NCI-H1694 treated with DMSO at 0.1 percent for 48 hours (cell line): ENCODE data around the gene IMPACT.

Experiments
- DNase-seq: peaks from one replicate; lab custom pipeline; 2025; lab: John Stamatoyannopoulos, UW

IMPACT gene

DNA sequence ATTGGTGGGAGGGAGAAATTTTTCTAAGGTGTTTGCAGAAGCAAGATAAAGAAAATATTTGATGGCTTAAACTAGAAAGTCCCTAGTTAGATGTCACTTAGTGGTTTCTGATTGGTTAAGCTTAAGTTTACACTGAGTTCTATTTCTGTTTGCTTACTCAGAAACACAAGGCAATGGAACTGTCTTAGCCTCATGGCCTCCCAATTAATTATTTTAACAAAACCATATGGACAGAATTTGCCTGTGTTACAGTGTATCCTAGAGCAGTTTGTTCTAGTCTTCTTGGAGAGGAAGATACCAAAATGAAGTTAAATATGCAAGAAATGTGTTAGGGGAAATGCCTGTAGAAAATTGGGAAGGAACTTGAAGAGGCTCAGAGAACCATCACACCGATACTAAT is 4.6 kb upstream of the IMPACT start:
- DNase-seq: no peak

DNA sequence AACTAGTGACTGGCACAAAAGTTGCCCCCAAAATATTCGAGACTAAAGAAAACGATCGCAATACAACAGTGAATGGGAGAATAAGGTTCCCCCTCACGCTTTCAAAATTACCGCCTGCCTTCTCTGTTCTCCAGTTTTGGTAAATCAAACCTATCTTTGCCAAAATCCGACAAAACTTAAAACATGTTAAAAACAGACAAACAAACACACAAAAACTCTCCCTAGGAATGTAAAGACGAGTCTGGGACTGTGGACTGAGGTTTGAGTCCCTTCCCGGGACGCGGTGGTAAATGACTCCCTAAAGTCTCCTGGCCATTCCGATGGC is 435 bp upstream of the IMPACT start:
- DNase-seq: no peak

DNA sequence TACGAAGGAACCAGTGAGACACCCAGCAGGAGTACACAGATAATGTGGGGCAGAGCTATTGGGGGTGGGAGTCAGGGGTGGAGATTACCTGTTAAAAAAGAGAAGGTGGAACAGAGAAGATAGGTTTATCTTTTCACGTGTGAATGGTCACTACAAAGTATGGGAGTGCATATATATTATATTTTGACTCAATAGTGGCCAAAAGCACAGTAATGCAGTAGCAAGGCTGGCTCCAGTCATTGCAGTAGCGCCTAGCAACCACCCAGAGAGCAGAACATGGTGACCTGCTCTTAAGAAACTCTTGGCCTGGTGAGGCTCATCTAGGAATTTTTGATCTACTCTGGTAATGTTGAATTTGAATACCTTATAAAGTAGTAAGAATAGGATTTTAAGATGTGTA is 1.0 kb downstream of the IMPACT start:
- no peak for DNase-seq

DNA sequence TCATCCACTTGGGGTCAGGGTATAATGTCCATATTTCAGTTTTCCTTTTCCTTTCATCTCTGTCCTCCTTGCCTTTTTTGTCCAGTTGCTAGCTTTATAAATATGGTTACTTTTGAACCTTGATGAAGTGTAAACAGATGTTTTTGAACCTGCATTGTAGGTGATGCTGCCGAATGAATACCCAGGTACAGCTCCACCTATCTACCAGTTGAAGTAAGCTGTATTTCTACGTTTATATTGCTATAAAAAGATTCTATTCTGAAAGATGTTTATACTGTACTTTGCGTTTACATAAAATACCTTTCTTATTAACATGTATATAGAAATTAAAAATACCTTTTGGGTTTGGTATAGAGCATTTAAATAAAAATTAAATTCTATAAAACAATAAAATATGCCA is 2.2 kb downstream of the IMPACT start:
- DNase-seq: no peak

DNA sequence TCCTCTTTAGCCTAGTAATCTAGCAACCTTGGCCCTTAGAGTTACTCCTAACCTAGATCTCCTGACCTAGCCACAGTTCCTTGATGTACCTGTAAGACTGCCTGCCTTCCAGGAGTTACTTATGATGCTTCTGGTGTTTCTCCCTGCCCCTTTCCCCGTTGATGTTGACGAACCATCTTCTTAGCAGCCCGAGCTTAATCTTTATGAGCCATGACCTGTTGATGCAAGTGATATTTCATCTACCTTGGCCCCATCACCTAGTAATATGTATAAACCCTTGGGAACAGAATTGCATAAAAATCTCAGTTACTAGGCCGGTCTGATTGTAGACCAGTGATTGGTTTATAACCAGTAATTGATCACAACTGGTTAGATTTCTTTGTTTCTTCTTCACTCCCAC is 2.7 kb downstream of the IMPACT start:
- no peak for DNase-seq

DNA sequence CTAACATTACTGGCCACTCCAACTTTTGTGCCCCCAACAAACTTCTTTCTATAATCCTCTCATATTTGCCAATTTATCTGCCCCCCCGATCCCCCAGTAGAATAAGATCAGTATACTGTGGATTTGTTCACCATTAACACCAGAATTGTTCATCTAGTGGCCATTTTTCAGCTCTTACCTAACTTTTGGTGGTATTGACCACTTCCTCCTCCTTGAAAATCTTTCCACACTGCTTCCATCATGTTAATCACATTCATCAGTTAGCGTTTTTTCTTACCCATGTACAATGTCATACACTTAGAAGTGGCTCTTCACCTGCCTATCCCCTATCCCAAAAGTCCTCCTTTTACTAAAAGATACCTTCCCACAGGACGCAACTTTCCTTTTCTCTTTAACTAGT is 6.1 kb downstream of the IMPACT start:
- no peak for DNase-seq

DNA sequence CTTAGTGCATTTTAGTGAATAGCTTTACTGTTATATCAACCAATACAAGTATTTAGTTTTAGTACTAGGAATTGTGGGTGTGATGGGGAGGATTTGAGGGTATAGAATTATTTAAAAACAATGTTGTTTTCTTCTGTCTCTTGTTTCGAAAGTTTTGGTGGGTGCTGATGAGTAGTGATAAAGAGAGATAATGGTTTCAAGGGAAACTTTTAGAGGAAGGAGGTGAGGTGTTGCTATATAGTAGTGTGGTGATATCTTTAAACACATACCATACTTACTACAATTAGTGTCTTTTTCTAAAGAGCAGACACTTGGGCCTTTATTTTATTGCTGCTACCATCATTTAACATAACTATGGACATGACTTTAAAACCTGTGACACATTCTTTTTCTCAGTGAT is 10.5 kb downstream of the IMPACT start:
- DNase-seq: no peak

DNA sequence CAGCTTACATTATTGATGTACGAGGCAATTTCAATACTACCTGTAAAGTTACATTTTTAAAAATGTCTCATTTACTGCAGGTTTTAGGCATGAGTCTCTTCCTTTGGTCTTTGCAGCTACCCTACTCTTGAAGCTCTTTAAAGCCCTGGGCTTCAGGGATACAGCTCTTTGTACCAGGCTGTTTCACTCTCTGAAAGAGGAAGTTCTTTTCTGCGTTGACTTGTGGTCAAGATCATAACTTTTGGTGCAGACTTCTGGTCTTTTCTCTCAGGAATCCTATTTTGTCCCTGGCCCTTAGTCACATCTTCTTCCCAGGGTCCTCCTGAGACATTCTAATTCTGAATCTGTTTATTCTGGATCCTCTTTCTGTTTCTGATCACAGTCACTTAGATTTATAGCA is 17.4 kb downstream of the IMPACT start:
- DNase-seq: no peak

DNA sequence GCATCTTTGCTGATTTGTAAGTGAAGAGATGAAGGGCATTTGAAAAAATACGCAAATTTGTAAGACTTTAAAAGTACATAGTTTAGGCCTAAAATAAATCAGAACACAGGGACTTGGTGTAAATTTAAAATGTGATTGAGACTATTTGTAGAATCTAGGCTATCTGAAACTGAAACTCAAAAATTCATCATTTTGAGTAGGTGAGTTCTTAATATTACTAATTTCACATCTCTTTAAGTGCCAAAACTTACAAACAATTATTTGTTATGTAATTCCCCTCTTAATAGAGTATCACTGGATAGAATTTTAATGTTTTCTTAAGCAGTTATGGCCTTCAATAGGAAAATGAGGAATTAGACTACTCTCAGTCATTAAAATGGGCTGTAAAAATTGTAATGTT is 20.0 kb downstream of the IMPACT start:
- DNase-seq: no peak

DNA sequence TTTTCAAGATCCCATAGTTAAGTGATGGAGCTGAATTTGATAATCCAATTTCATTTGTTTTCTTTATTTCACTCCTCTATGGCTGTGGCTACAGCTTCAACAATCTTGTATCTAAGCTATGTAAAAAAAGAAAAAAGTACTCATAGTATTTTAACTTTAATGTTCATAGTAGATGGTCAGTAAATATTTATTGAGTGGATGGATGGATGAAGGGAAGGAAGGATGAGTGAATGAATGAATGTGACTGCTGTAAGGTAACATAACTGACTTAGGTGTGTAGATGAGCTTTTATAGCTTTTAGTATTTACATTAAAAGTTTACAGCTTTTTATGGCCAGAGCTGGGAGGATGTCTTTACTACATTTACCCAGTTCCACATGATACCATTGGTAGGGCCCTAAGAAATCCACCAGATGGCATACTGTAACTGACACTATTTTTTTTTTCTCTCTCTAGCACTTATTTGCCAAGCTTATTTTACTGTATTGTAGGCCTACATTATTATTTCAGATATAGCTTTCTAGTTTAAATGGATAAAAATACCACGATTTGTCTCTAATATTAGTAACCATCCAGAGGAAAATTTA is 20.6 kb downstream of the IMPACT start:
- DNase-seq: peak; percentile 15

DNA sequence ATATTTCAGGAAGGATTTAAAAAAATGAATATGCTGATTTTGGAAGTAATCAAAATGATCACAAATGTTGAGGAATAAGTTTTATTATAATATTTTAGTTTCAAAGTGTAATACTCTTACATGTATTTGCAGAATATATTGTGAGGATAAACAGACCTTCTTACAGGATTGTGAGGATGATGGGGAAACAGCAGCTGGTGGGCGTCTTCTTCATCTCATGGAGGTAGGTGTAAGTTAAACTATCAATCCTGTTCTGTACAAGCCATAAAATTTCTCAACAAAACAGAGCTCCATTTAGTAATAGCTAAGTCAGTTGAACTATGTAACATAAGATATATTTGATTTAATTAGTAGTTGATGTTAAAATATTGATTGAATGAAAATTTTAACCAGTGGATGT is 21.5 kb downstream of the IMPACT start:
- no peak for DNase-seq

DNA sequence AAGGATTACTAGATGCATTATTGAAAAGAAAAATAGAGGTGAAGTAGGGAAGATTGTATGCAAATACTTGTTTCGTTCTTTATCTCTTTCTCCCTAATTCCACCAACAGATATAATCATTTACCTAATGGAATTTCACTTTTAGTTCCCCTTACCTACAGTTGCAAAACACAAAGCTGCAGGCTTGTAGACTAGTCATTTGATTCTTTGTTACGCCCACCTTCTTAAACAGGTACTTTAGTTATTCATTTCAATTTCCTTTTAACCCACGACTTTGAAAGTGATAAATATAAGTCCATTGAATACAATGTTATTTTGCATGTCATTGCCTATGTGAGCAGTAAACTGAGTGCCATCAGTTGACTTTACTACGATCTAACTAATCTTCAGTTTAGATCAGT is 30.1 kb downstream of the IMPACT start:
- DNase-seq: no peak

DNA sequence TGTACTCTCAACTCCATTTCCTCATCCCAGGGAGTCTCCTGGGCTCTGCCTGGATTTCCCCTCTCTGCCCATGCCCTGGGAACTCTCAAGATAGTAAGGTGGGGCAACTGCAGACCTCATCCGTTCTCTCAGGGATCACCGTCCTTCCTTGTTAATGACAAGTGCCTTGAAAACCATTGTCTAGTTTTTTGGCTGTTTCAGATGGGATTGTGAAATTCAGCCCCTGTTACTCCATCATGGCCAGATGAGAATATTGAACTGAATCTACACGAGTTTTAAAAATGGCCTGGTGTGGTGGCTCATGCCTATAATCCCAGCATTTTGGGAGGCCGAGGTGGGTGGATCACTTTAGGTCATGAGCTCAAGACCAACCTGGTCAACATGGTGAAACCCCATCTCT is 33.3 kb downstream of the IMPACT start:
- no peak for DNase-seq

DNA sequence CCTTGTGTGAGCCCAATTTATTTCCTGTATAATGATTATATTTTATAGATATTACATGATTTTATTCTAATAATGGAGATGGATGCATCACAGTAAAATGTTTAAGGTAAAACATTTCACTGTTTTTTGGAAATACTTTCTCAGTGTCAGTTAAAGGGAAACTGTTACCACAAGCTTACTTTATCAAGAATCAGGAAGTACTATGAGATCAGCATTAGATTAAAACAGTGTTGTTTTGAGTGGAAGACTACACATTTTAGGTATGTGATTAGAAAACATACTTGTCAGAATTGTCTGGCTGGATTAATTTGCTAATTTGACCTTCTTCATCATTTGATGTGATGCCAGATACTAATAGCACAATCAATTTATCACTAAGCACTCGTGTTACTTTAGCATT is 33.9 kb downstream of the IMPACT start, which contains the start of gene HRH4:
HRH4 (plus strand) TSS at position 250 of the 400 bp plus-strand sequence; CDS start at position 342, 92 bp downstream.
- DNase-seq: no peak

DNA sequence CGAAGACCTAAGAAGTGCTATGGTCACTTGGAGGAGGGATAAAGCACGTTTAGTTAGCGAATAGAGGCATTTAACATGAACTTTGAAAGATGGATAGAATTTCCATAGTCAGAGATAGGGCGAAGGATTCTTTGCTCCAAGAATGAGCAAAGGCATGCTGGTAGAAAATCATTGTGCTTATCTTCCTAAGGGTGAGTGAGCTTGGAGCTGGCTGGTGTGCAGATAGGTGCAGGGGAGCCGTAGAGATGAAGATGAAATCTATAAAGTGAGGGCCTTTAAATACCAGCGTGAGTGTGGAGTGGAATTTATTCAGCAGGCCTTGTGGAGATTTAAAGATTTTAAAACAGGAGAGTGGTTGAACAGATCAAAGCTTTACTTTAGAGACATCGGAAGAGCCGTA is 35.5 kb downstream of the IMPACT start:
- no peak for DNase-seq

DNA sequence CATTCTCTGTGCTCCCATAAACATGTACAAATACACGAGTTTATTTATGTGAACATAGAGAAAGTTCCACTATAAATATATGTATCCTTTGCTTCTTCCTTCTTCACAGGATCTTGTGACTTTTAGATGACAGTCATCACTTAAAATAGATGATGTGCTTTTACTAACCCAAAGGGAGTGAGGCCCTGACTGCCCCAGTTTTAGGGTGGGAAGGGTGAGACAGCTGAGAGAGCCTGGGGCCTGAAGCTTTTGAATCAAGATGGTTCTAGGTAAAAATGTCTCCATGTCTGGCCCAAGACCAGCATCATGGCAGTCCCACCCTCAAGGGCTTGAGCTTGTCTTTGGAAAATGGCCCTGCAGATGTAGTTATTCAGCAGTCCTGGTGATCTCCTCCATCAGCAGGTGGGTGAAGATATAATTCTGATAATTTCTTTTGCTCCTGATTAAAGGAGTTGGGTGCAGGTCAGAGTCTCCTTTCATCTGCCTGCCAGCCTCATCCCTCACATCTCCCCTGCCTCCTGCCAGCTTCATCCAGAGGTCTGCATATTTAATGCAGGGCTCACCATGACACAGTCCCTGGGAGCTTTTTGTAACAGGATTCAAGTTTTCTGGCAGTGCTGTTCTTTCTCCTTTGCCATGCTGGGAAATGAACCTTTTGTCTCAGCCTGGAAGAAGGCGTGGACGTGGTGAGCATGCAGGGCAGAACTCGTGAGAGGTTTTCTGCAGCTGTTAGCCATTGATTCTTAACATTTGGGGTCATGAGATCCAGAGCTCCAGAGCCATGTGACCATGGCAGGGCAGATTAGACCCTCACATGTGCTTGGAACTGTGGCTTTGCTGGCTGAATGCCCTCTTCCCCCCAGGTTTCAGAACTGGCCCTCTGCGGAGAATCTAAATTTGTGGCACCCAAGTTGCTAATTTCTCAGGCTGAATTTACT is 36.6 kb downstream of the IMPACT start:
- no peak for DNase-seq

DNA sequence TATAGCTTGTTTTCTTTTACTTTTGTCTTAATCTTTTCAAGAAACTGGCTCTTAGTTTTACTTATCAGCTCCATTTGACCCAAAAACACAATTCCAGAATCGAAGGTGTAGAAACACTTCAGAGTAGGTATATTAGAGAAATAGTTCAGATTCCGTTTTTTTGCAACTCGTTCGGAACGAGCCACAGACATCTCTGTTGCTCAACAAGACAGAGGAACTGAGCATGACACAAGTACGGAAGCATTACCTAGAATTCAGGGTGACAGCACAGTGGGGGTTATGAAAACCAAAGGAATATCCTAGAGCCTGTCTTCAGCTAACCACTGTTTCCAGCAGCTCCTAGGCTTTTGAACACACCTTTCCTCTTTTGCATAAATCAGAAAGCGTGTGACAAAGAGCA is 39.0 kb downstream of the IMPACT start:
- DNase-seq: no peak

DNA sequence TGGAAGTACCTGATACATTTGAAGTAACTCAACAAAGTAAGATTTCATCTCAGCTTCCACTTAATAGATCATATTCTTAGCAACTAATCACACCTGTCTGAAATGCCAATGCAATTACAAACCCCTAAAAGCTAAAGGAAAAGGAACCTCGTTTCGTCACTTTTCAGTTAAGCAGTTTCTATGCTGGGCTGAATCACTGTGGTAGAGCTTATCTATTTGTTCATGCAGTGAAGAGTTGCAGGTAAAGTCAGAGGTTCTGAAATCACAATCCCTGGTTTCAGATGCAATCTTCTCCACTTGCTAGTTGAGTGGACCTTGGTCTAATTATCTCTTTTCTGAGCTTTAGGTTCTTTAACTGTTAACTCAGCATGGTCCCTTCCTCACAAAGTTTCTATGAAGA is 40.3 kb downstream of the IMPACT start:
- DNase-seq: no peak

DNA sequence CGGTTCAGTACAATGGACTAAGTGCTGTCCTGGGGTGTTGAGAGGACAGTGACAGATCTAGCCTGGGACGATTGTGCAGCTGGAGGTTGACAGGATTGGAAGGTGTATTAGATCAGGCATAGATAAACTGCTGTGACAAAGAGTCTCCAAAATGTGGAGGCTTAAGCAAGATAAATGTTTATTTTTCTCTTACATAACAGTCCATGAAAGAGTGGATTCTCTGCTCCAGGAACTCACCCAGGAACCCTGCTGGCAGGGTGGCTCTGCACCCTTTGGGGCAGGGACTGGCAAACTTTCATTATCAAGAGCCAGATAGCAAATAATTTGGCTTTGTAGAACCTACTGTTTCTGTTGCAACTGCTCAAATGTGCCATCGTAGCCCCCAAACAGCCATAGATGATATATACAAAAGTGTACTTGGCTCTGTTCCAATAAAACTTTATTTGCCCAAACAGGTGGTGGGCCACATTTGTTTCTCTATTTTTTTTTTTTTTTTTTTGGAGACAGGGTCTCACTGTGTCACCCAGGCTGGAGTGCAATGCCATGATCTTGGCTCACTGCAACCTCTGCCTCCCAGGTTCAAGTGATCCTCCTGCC is 43.6 kb downstream of the IMPACT start:
- DNase-seq: no peak

DNA sequence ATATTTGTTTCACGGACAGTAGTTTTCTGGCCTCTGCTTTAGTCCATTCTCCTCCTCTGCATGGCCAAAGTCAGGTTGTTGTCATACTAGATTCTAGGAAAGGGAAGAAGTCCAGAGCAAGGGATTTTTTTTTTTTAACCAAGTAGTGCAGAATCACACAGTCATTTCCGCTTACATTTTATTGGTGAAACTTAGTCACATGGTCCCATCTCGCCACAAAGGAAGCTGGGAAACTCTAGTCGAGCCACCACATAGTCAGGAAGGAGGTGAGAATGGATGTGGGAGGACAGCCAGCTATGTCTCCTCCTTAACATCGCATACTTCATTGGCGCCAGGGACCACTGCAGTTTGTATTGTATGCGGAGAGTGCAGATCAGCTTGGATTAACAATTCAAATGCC is 44.3 kb downstream of the IMPACT start:
- no peak for DNase-seq

DNA sequence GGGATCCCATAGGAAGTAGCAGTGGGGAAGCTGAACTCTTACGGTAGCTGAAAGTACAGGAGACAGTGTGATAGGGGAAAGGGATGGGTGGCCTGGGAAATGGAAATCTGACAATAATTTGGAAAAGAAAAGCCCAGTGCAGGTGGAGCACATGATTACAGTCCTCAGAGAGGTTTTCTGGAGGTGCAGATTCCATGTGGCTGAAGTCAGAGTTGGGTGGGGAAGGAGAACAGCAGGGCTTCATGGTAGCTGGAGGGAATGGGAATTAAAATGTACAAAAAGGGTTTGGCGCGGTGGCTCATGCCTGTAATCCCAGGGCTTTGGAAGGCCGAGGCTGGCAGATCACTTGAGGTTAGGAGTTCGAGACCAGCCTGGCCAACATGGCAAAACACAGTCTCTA is 46.1 kb downstream of the IMPACT start:
- no peak for DNase-seq

DNA sequence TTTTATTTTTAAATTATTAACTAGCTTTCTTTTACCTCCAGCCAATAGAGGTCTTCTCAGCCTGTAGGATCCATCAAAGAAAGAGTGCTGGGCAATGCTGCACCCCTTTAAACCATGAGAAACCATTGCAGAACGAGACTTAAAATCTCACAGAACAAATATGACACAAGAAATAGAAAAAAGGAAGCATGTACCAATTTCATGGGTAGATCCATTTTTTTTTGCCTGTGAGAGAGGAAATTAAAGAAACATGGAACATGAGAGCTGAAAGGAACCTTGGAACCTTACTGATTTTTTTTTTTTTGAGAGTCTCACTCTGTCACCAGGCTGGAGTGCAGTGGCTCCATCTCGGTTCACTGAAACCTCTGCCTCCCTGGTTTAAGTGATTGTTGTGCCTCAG is 47.9 kb downstream of the IMPACT start:
- DNase-seq: no peak

DNA sequence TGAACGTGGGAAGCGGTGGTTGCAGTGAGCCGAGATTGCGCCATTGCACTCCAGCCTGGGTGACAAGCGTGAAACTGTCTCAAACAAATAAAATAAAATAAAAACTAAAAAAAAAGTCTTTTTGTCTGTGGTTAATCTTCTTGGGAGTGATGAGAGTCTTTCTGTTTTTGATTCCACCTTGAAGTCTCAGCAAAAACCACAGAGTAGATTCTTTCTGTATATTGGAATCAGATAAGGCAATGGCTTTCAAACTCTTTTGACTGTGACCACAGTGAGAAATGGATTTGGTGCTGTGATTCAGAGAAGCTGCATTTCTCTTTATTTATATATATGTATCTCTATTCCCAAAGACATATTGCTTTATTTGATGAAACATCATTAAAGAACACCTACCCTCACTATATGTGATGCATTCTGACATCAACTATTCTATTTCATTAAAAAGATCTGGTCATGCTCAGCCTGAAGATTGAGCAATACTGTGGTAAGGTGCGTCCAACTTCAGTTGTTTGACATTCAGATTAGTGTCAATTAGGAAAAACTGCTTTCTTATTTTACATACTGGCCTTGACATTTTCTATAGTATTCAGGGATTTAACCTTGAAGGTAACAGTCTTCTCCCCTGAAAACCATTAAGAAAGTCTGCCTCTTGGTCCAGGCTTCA is 49.6 kb downstream of the IMPACT start:
- DNase-seq: no peak
